DMS153 treated with DMSO at 0.1 percent for 48 hours (cell line): ENCODE data around the gene CDC42BPB.
"Not testable (repeated sequence)": the region's sequence is repeated elsewhere in the genome, so short reads cannot be mapped to it uniquely, and the experiment has no call there.

Experiments
- DNase-seq: peaks from one replicate; lab custom pipeline; 2025; ENCODE audit not compliant: unreplicated experiment; lab: John Stamatoyannopoulos, UW

CDC42BPB gene

DNA sequence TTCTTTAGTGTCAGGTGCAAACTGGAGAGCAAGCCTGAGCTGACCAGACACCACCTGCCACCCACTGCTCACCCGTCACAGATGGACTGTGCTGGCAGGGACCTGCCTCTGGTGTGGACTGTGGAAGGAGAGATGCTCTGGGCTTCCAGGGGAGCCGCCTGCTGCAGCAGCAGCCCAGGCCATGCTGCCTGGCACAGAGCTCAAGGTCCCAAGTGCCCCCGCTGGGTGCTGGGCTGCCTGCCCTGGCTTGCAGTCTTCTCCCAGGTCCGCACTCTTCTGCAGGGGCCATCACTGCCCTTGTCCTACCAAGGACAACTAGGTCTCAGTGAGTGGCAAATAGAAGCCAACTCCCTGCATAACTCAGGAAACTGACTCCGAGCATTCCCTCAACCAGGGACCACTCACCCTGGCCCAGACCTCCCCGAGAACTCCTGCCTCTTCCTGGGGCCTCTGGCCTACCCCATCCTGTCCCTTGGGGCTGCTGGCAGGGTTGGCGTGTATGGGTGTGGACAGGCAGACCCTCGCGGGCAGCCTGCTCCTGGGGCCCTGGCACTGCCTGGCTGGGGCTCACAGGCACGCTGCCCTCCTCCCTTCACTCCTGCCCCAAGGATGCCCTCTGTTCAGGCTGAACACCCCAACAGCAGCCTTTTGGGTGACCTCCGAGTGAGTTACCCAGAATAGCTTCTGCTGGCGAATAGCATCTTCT lies 125.6 kb downstream of the CDC42BPB start:
- no peak for DNase-seq

DNA sequence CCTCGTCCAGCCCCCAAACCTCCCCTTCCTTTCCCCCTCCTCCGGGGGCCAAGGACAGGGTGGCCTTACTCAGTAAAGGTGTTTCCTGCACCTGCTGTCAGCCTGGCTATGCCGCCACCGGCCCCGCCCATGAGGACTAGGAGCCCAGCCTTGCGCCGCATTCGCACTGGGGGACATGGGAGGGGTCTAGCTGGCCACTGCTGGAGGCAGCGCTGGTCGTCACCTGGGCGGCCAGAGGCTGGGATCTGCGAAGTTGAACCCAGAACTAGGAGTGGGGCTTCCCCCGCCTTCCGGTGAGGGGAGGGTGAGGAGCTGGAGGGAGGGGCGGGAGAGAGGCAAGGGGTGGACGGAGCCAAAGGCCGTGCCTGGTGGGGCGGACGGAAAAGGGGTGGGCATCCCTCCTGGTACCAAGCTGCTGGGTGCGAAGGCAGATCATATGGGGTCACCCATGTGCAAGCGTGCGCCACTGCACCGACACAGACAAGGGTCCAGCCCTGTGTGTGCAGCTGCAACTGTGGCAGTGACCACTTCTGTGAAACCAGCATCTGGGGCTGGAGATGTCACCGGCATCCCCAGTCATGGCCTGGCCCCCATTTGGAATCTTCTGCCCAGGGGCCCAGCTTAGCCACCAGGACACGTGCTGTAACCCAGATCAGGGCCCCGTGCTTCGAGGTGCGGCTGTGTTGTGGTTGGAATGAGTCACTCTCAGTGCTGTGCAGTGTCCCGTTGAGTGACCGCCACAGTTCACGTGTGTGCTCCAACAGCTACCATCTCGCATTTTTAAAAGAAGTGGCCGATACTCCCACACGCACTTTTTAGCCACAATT lies 126.4 kb downstream of the CDC42BPB start:
- no peak for DNase-seq

DNA sequence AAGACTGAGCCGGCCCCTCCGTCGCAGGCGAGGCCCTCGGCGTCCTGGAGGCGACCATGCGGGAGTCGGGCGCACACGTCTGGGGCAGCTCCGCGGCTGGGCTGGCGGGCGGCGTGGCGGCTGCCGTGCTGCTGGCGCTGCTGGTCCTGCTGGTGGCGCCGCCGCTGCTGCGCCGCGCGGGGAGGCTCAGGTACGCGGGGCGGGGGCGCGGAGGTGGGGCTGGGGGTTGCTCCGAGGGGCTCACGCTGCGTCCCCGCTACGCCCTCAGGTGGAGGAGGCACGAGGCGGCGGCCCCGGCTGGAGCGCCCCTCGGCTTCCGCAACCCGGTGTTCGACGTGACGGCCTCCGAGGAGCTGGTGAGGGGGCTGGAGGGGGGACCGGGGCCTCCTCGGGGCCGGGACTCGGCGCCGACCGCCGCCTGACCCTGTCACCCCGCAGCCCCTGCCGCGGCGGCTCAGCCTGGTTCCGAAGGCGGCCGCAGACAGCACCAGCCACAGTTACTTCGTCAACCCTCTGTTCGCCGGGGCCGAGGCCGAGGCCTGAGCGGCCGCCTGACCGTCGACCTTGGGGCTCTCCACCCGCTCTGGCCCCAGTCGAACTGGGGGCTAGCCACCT lies 127.1 kb downstream of the CDC42BPB start:
- no peak for DNase-seq

DNA sequence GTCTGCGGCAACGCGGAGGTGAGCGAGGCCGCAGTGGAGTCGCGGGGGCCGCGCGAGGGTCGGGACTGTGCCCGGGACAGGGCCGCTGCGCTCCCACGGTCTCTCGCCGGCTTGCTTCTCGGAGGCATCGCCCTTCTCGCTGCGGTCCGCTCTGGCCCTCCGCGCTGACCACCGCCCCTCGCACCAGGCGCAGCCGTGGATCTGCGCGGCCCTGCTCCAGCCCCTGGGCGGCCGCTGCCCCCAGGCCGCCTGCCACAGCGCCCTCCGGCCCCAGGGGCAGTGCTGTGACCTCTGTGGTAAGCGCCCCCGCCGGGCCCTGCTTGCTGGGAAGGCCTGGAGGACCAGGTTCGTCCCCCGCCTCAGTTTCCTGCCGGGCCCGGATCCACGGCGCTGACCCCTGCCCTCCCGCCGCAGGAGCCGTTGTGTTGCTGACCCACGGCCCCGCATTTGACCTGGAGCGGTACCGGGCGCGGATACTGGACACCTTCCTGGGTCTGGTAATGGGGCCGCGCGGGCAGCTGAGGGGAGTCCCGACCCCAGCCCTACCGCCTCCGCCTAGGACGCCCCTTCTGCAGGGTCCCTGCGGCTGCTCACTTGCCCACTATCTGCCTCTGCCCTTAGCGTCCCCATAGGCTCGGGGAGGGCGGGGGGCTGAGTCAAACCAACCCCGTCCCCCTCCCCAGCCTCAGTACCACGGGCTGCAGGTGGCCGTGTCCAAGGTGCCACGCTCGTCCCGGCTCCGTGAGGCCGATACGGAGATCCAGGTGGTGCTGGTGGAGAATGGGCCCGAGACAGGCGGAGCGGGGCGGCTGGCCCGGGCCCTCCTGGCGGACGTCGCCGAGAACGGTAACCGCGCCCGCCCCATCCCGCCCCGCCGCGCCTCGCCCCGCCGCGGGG lies 127.9 kb downstream of the CDC42BPB start:
- no peak for DNase-seq

DNA sequence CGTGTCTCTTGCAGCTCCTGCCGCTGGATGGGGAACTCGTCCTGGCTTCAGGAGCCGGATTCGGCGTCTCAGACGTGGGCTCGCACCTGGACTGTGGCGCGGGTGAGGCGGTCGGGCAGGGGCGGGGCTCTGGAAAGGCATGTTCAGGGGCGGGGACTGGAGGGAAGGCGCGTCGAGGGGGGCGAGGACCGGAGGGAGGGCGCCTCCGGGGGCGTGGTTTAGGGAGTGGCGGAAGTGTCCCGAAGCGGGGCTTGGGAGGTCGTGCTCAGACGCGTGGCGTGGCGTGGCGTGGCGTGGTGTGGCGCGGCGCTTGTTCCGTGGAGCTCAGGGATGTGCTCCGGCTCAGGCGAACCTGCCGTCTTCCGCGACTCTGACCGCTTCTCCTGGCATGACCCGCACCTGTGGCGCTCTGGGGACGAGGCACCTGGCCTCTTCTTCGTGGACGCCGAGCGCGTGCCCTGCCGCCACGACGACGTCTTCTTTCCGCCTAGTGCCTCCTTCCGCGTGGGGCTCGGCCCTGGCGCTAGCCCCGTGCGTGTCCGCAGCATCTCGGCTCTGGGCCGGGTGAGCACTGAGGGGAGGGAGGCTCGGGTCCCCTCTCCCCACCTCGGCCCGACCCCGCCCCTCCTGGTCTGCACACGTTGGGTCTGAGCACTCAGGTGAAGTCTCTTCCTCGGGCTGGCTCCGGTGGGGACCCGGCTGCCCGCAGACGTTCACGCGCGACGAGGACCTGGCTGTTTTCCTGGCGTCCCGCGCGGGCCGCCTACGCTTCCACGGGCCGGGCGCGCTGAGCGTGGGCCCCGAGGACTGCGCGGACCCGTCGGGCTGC lies 128.7 kb downstream of the CDC42BPB start:
- no peak for DNase-seq

DNA sequence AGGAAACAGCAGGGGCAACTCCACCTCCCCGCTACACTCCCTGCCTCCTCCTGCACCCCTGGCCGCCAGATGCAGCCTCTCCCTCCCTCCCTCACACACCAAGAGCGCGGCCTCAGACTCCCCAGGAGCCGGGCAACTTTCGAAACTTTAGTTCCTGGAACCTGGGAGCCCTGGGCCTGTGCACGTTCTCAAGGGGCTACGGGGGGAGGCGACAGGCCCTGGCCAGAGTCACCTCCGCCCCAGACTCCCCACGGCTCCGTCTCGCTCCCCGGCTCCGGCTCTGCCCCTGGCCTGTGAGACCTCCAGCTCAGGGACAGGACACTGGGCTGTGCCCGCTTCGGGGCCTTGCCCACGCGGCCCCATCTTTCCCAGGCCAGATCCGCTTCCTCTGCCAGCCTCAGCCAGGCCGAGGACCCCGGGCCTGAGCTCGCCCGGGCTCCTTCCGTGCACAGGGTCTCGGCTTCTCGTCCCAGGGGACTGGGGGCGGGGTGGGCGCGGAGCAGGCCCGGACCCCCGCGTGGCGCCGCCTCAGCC lies 129.4 kb downstream of the CDC42BPB start:
- no peak for DNase-seq

DNA sequence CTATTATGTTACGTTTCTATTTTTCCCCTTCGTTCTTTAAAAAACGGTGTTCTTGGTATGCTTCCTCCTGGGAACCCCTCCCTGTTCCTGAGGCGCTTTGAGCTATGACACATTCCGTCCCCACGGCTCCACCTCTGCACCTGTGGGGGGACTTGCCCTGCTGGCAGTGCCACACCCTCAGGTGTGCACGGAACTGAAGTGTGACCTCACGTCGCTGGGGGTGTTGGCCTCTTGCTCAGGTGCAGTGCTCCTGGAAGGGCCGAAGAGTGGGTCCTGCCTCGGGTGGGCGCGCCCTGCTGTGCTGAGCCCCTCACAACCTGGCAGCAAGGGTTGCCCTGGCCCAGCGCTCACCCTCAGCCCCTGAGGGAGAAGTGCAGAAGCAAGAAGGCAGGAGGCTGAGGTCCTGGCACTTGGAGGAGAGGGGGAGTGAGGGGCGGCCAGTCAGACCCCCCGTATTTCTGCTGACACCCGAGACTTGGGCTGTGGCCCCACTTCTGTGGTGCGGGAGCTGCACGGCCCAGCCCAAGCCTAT lies 129.9 kb downstream of the CDC42BPB start:
- no peak for DNase-seq

DNA sequence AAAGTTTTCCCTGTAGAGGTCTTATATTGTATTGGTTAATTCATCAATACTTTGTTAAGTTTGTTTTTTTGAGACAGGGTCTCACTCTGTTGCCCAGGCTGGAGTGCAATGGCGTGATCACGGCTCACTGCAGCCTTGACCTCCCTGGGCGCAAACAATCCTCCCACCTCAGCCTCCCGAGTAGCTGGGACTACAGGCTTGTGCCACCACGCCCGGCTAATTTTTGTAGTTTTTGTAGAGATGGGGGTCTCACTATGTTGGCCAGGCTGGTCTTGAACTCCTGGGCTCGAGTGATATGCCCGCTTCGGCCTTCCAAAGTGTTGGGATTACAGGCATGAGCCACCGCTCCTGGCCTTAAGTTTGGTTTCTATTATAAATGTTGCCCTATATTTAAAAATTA lies 130.5 kb downstream of the CDC42BPB start:
- DNase-seq = not testable (repeated sequence)

DNA sequence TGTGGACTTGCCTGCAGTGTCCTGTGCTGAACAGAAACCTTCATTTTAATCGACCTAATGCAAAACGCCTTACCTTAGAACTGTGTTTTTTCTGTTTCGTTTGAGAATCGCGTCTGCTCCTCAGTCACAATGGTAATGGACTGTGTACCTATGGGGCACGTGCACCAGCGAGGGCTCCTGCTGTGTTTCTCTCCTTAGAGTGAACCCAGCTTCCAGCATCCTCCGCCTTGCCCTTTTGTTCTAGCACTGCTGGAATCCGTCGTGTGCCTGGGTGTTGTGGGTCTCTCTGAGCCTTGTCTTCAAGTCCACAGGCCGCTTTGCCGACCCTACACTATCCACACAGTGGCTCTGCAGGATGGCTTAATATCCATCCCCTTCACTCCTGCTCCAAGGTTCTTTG lies 131.2 kb downstream of the CDC42BPB start:
- no peak for DNase-seq

DNA sequence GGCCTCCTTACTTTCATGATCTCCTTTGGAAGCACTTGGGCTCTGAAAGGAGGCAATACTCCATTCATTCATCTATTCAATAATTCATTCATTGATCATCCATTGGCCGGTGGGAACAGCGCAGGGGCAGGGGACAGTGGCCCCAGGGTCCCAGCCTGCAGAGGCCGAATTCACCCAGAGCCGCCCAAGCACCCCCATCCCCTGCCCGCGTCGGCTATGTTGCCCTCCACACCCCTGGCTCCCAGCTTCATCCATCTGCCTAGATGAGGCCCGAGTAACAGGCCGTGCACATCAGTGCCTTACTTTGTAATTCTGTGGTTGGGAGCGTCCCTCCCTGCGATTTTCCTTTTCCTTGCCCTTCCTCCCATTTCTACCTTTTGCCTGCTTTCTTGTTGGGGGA lies 131.7 kb downstream of the CDC42BPB start:
- DNase-seq = no peak

DNA sequence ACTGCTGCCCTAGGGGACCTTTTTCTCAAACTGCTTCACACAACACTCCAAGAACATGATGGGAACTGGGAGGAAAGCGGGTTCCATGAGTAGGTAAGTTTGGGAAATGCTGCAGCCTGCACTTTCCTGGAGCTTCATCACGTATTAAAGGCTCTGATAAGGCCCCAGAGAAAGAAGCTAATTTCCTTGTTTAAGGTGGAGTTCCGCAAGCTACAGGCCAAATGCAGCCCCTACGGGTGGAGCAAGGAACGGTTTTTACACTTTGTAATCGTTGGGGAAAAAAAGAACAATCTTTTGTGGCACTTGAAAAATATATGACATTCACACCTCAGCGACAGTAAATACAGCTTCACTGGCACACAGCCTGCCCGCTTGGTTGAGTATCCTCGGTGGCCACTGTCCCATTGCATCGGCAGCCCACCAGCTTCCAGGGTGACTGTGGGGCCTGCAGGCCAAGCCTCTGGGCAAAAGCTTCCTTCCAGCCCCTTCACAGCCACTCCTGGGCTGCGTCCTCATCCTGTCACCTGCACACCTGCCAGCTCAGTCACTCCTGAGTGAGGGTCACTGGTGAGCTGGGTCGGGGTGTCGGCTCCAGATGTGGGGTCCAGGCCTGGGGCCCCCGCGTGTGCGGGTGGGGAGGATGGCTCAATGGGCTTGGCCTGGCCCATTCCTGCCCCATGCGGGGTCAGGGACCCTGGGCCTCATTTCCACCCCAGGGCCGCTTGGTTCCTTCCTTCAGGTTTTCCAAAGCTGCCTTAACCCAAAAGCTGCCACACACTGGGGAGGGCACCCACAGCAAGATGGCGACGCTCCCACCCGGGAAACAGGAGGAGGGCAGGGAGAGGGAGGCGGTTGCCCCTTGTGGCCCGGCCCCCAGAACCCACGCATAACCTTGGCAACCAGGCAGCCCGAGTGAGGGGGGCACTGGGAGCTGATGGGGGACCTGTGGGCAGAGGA lies 132.4 kb downstream of the CDC42BPB start:
- DNase-seq = no peak

DNA sequence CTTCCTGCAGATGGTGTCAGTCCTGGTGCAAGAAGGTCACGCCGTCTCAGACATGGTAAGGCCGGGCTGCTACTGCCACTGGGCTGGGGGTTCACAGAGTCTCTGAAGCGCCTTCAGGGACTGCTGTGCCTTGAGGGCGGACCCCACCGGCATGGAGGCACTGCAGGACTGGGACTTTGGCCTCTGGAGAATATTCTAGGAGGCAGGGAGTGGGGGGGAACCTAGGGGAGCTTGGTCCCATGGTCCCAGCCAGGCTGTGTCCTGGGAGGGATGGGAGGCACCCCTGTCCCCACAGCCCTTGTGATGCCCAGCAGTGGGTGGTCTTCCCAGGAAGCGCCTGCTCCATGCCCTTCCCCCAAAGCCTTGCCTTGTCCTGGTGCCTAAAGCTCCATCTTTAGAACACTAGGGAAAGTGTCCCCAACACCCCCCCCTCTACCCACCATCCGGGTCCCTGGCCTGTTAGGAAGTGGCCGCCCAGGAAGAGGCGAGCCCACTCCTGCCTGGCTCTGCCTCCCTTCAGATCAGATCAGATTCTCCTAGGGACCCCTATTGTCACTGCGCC lies 133.3 kb downstream of the CDC42BPB start:
- DNase-seq = no peak

DNA sequence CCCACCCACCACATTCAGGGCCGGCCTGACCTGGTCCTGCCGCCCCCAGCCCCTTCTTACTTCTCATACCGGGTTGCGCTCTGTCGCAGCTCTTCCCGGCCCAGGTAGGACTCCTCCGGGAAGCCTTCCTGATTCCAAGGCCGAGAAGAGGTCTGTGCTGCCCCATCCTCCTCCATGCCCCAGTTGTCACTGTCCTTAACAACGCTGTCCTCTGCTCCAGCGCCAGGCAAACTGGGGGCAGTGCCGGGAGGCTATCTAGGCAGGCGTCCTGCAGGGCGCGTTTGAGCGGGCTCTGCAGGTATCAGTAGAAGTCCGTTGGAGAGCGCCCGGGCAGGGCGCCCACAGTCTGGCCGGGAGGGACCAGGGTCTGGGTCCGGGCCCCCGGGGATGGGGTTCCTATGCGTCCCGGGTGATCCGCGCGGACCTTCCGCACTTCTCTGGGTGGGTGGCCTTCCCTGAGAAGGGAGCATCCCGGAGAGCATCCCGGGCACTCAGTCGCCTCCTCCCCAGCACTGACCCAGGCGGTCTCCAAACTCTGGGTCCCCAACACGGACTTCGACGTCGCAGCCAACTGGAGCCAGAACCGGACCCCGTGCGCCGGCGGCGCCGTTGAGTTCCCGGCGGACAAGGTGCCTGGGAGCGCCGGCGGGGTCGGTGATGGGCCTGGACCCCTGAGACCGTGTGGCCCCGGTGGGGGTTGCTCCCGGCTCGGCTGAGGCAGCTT lies 134.0 kb downstream of the CDC42BPB start:
- no peak for DNase-seq

DNA sequence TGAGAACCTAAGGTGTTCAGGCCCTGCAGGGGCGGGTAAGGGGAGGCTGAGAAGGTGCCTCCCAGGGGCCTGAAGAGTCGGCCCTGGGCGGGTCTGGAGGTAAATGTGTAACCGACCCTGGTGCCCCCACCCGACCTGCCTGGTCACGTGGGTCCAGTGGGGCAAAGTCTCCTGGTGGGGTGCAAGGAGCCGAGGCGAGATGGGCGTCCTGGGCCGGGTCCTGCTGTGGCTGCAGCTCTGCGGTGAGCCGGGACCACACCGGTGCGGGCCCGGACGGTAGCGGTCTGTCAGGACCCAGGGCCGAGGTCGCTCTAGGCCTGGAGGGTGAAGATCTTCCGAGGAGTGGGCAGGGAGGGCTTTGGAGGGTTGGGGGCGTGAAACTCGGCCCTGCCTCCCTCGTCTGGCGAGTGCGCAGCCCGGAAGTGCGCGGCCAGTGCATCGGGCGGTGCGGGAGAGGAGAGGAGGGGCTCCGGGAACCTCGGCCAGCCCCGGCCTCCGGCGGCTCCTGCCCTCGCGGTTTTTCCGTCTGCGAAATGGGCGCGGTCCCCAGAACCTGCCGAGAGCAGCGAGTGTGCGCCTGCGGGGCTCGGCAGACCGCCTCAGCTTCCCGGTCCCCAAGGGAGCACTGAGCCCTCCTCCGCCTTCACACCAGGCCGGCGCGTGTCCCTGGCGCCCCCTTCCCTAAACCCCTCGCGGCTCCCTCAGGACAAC lies 134.7 kb downstream of the CDC42BPB start, which contains the start of gene AMN:
TSS of gene AMN (plus strand) at position 174 of the 711 bp plus-strand sequence. CDS start at position 200, 26 bp downstream.
- DNase-seq = no peak

DNA sequence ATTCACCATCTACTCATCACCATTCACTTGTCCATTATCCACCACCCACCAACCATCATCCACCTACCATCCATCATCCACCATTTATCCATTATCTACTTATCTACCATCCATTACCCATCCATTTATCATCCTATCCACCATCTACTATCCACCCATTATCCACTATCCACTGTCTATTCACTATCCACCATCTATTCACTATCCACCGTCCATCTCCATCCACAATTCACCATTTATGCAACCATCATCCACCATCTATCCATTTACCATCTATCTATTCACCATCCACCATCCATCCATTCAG lies 136.4 kb downstream of the CDC42BPB start:
- no peak for DNase-seq

DNA sequence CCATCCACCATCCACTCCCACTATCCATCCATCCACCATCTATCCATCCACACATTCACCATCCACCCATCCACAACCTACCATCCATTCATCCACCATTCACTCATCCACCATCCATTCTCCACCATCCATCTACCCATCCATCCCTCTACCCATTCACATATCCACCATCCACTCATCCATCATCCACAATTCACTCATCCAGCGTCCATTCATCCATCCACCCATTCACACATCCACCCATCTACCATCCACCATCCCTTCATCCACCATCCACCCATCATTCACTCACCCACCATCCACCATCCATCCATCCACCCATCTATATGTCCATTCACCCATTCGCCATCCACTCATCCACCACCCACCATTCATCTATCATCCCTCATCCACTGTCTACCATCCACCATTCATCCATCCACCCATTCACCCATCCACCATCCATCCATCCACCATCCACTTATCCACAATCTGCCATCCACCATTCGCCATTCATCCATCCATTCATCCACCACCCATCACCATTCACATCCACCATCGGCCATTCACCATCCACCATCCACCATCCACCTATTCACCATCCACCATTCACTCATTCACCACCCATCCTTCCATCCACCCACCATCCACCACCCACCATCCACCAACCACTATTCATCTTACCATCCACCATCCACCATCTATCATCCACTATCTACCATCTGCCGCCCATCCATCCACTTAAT lies 136.9 kb downstream of the CDC42BPB start:
- no peak for DNase-seq
